HL-60/S4 treated with phorbol 12-myristate 13-acetate at 8.2 ng/mL for 4 days and 3 days (cell line): Measurements from ENCODE around the gene LLCFC1.

Experiments used
- in situ Hi-C: fragments of 300-500 bp; cut with MboI; formaldehyde crosslinking; loops from 2 replicates; pipeline ENCODE4 v1.15.0; 2022; ENCODE audit warnings: low sequenced_read_pairs

The LLCFC1 gene

GRCh38 chr7:142910031-142910433 is 29.3 kb upstream of the LLCFC1 start:
- in situ Hi-C loops, result no loop called here

- in situ Hi-C loops, result no loop called here
Measured at GRCh38 chr7:142910481-142910880, 28.8 kb upstream of the LLCFC1 start.

- in situ Hi-C loops, result no loop called here
Measured at GRCh38 chr7:142913051-142913450, 26.2 kb upstream of the LLCFC1 start.

- in situ Hi-C loops, result no loop called here
Measured at GRCh38 chr7:142913566-142913965, 25.7 kb upstream of the LLCFC1 start.

GRCh38 chr7:142914121-142914520 is 25.2 kb upstream of the LLCFC1 start:
- in situ Hi-C loops, result no loop called here

- in situ Hi-C loops, result no loop called here
Measured at GRCh38 chr7:142915315-142915714, 24.0 kb upstream of the LLCFC1 start.

- in situ Hi-C loops, result no loop called here
Measured at GRCh38 chr7:142916508-142916907, 22.8 kb upstream of the LLCFC1 start.

- in situ Hi-C loops, result no loop called here
Measured at GRCh38 chr7:142917447-142917846, 21.8 kb upstream of the LLCFC1 start.

- in situ Hi-C loops, result no loop called here
Measured at GRCh38 chr7:142918901-142919300, 20.4 kb upstream of the LLCFC1 start.

GRCh38 chr7:142919656-142920055 is 19.6 kb upstream of the LLCFC1 start:
- in situ Hi-C loops, result no loop called here

GRCh38 chr7:142923391-142923790 is 15.9 kb upstream of the LLCFC1 start:
- in situ Hi-C loops, result no loop called here

- in situ Hi-C loops, result no loop called here
Measured at GRCh38 chr7:142925413-142925812, 13.9 kb upstream of the LLCFC1 start.

GRCh38 chr7:142927085-142927745 is 12.1 kb upstream of the LLCFC1 start:
- in situ Hi-C loops, result no loop called here

- in situ Hi-C loops, result no loop called here
Measured at GRCh38 chr7:142927949-142928348, 11.3 kb upstream of the LLCFC1 start.

GRCh38 chr7:142930126-142930730 is 9.1 kb upstream of the LLCFC1 start:
- in situ Hi-C loops, result no loop called here

GRCh38 chr7:142932386-142933091 is 6.7 kb upstream of the LLCFC1 start:
- in situ Hi-C loops, result no loop called here

GRCh38 chr7:142933092-142933475 is 6.2 kb upstream of the LLCFC1 start:
- in situ Hi-C loops, result no loop called here

GRCh38 chr7:142933624-142934023 is 5.7 kb upstream of the LLCFC1 start, which contains the start of gene TRPV5:
TRPV5 (minus strand) TSS chr7:142933746; CDS start chr7:142933459, 287 bp downstream.
- in situ Hi-C loops, result no loop called here

- in situ Hi-C loops, result no loop called here
Measured at GRCh38 chr7:142934056-142934455, 5.2 kb upstream of the LLCFC1 start.

GRCh38 chr7:142935941-142936565 is 3.2 kb upstream of the LLCFC1 start:
- in situ Hi-C loops, result no loop called here

- in situ Hi-C loops, result no loop called here
Measured at GRCh38 chr7:142938611-142939010, 673 bp upstream of the LLCFC1 start.
